Liver (tissue), 9 donors: ENCODE measurements around the gene AMPD3. TPM values are rescaled to one million over a fixed set of nuclear protein-coding genes. Genes with fewer than 3 reads are reported as not detected.
A peak's percentile ranks its signal among the peaks of the same experiment; 100 is the strongest.

Source experiments
- DNase-seq: peaks from one replicate; pipeline ENCODE4 v3.0.0-alpha.2; 2017; ENCODE audit warnings: low spot score
- H3K27ac ChIP-seq, 2 donors: one replicate each; pipeline ENCODE4 v1.7.0; 2013; ENCODE audit warnings: inconsistent platforms in 2 of 2, low read length in 2 of 2, control low read depth in 1 of 2, low read depth in 1 of 2, mild to moderate bottlenecking in 1 of 2
- H3K27me3 ChIP-seq, 4 donors: one replicate each; pipeline versions ENCODE4 v1.6.1 to v1.7.0; 2013; ENCODE audit warnings: low read length in 3 of 4, inconsistent platforms in 1 of 4, mild to moderate bottlenecking in 1 of 4, moderate library complexity in 1 of 4; ENCODE audit not compliant: control insufficient read depth in 4 of 4, insufficient read depth in 4 of 4
- H3K36me3 ChIP-seq, 4 donors: one replicate each; pipeline versions ENCODE4 v1.6.1 to v1.7.0; 2013; ENCODE audit warnings: low read length in 3 of 4, mild to moderate bottlenecking in 3 of 4, low read depth in 1 of 4, moderate library complexity in 1 of 4; ENCODE audit not compliant: control insufficient read depth in 4 of 4, insufficient read depth in 3 of 4
- H3K4me1 ChIP-seq, 4 donors: one replicate each; pipeline versions ENCODE4 v1.6.1 to v1.7.0; 2013; ENCODE audit warnings: low read length in 3 of 4, mild to moderate bottlenecking in 3 of 4, moderate library complexity in 1 of 4; ENCODE audit not compliant: control insufficient read depth in 4 of 4, insufficient read depth in 4 of 4
- H3K4me3 ChIP-seq, 3 donors: one replicate each; pipeline versions ENCODE4 v1.6.1 to v1.7.0; 2013; ENCODE audit warnings: low read length in 3 of 3, control low read depth in 1 of 3, low read depth in 1 of 3, mild to moderate bottlenecking in 1 of 3
- H3K9ac ChIP-seq, 2 donors: one replicate each; pipeline ENCODE4 v1.7.0; 2013; ENCODE audit warnings: low read length in 2 of 2, mild to moderate bottlenecking in 2 of 2, moderate library complexity in 2 of 2, control low read depth in 1 of 2, low read depth in 1 of 2
- H3K9me3 ChIP-seq, 4 donors: one replicate each; pipeline versions ENCODE4 v1.6.1 to v1.7.0; 2013; ENCODE audit warnings: low read length in 3 of 4; ENCODE audit not compliant: control insufficient read depth in 4 of 4
- EGR1 ChIP-seq, 2 donors: IDR thresholded peaks; 2 replicates each; pipeline ENCODE4 v1.6.1; 2016 to 2018; ENCODE audit warnings: antibody characterized with exemption in 2 of 2, low read depth in 2 of 2
- FOXA1 ChIP-seq: IDR thresholded peaks from 2 replicates; pipeline ENCODE4 v1.6.1; 2016; ENCODE audit warnings: antibody characterized with exemption
- FOXA2 ChIP-seq: IDR thresholded peaks from 2 replicates; pipeline ENCODE4 v1.6.1; 2016; ENCODE audit warnings: antibody characterized with exemption
- GABPA ChIP-seq, 2 donors: IDR thresholded peaks in 1 of 2; conservative IDR thresholded peaks in 1 of 2; 2 replicates each; pipeline ENCODE4 v1.6.1; 2016; ENCODE audit warnings: antibody characterized with exemption in 2 of 2, mild to moderate bottlenecking in 1 of 2, moderate library complexity in 1 of 2
- HNF4A ChIP-seq, 2 donors: conservative IDR thresholded peaks; 2 replicates each; pipeline ENCODE4 v1.6.1; 2016; ENCODE audit warnings: antibody characterized with exemption in 2 of 2, mild to moderate bottlenecking in 2 of 2
- HNF4G ChIP-seq: IDR thresholded peaks from 2 replicates; pipeline ENCODE4 v1.6.1; 2016; ENCODE audit warnings: antibody characterized with exemption
- JUND ChIP-seq, 2 donors: IDR thresholded peaks; 2 replicates each; pipeline ENCODE4 v1.6.1; 2016; ENCODE audit warnings: antibody characterized with exemption in 2 of 2
- NR2F2 ChIP-seq: IDR thresholded peaks from 2 replicates; pipeline ENCODE4 v1.6.1; 2016; ENCODE audit warnings: antibody characterized with exemption
- RAD21 ChIP-seq, 2 donors: IDR thresholded peaks; 2 replicates each; pipeline ENCODE4 v1.6.1; 2016; ENCODE audit warnings: antibody characterized with exemption in 2 of 2, mild to moderate bottlenecking in 2 of 2
- RXRA ChIP-seq, 2 donors: IDR thresholded peaks; 2 replicates each; pipeline ENCODE4 v1.6.1; 2017 to 2018; ENCODE audit warnings: antibody characterized with exemption in 2 of 2, mild to moderate bottlenecking in 1 of 2
- SP1 ChIP-seq: IDR thresholded peaks from 2 replicates; pipeline ENCODE4 v1.6.1; 2018; ENCODE audit warnings: antibody characterized with exemption, mild to moderate bottlenecking
- TAF1 ChIP-seq: conservative IDR thresholded peaks from 2 replicates; pipeline ENCODE4 v1.6.1; 2016; ENCODE audit warnings: antibody characterized with exemption, mild to moderate bottlenecking
- YY1 ChIP-seq: IDR thresholded peaks from 2 replicates; pipeline ENCODE4 v1.6.1; 2016; ENCODE audit warnings: antibody characterized with exemption, mild to moderate bottlenecking
- WGBS: extraction: QIAGEN DNeasy Blood & Tissue Kit; methylation state at CpG from one replicate; pipeline ENCODE4 v1.1.7; 2013; 5-methylcytosine and 5-hydroxymethylcytosine counted together
- polyA plus RNA-seq, 2 donors: library from polyadenylated mRNA; stranded (reverse) in 1 of 2; unstranded in 1 of 2; fragments of 200-250 nt in 1 of 2; fragments of >200 nt in 1 of 2; fragmentation: Nextera tagmentation in 1 of 2; extraction: Ambion mirVana in 1 of 2; gene quantifications; one replicate each; pipeline versions ENCODE4 v1.2.1 to v1.2.3, GENCODE V29; 2013 to 2015
- total RNA-seq, 2 donors: library from RNA; depleted of rRNA; stranded (reverse); fragments of >200 nt; gene quantifications; one replicate each; pipeline ENCODE4 v1.2.3, GENCODE V29; 2014
- TF ChIP-seq, protein P1 (sequence below): IDR thresholded peaks from 2 replicates; pipeline ENCODE4 v1.6.1; 2016; ENCODE audit warnings: antibody characterized with exemption
- TF ChIP-seq, protein P2 (sequence below): IDR thresholded peaks from 2 replicates; pipeline ENCODE4 v1.6.1; 2016; ENCODE audit warnings: antibody characterized with exemption, mild to moderate bottlenecking
- TF ChIP-seq, protein P3 (sequence below): IDR thresholded peaks from 2 replicates; pipeline ENCODE4 v1.6.1; 2016; ENCODE audit warnings: antibody characterized with exemption
- TF ChIP-seq, protein P4 (sequence below): IDR thresholded peaks from 2 replicates; pipeline ENCODE4 v1.6.1; 2016; ENCODE audit warnings: antibody characterized with exemption
- TF ChIP-seq, protein P5 (sequence below): fragments of 150-350 bp; IDR thresholded peaks from 2 replicates; pipeline ENCODE4 v1.5.1; 2017; ENCODE audit warnings: improper control_type of control experiment, low read depth, low read length; ENCODE audit not compliant: missing input control
- donor health status: healthy.
- donor health status: healthy.
- donor health status: healthy.
- donor health status: healthy.
- donor health status: healthy.

Gene AMPD3
- total and polyA plus RNA-seq, 4 donors, result 0.40 to 7.4 (median 1.1) TPM

DNA sequence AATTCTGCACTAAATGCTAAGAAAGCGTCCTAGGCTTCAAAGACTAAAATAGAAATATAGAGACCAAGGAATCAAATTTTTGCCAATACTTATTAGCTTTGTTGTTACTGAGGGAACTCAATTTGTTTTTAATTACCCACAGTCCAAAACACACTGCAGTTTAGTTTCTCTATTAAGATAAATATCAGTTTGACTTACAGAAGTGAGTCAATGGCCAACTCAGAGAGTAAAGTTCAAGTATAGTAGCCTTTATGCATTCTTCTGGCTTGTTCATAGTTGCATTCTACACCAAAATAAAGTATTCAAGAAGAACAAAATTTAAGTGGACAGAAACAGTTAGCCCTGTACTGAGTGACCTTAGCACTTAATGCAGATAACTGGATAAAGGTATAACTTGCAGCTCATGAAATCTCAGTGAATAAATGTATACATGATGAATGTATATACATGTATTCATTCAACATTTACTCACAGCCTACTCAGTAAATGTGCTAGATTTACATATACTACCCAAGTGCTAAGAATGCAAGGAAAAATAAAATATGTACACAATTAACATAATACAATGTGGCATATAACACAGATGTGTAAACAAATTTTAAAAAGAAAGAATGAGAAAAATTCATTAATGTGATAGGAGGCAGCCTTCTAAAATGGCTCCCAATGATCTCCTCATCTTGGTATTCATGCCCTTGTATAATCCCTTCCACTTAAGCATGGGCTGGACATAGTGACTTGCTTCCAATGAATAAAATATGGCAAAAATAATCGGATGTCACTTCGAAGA, 95.6 kb downstream of the AMPD3 start:
- no peak for TF ChIP-seq HNF4G
- peak in 1 of 2 donors; percentile 20 for TF ChIP-seq HNF4A (conservative IDR thresholded peaks at IDR 0.05)
- no peak for TF ChIP-seq FOXA1
- no peak for TF ChIP-seq RXRA (IDR thresholded peaks at IDR 0.05)
- 94% methylated on average over 3 of the region's 3 CpGs for WGBS
- Histone ChIP-seq H3K9ac (no peak overlapping the region), H3K27me3 (no peaks in the 10 kb centered on the region), H3K4me1 (no peaks in the 10 kb centered on the region), H3K36me3 (no peaks in the 10 kb centered on the region), H3K27ac (no peak overlapping the region), H3K4me3 (no peak overlapping the region), H3K9me3 (peaks cover 0 to 4% (median 0%) of the 10 kb centered on the region in 4 donors)
- DNase-seq, result no peak

DNA sequence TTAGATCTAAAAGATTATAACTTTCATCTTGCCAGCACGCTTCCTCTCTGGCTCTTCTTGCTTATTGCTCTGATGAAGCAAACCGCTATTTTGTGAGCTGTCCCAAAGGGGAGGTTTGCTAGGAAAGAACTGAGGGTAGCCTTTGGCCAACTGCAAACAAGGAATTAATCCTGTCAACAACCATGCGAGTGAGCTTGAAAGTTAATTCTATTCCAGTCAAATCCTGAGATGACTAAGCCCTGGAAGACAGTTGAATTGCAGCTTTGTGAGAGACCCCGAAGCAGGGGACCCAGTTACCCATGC, 96.2 kb downstream of the AMPD3 start:
- Histone ChIP-seq H3K27ac (no peak overlapping the region), H3K9ac (no peak overlapping the region), H3K9me3 (peaks cover 0 to 4% (median 0%) of the 10 kb centered on the region in 4 donors), H3K4me1 (no peaks in the 10 kb centered on the region), H3K27me3 (no peaks in the 10 kb centered on the region), H3K36me3 (no peaks in the 10 kb centered on the region), H3K4me3 (no peak overlapping the region)
- no peak for TF ChIP-seq SP1
- no peak for TF ChIP-seq NR2F2
- no peak for TF ChIP-seq FOXA2
- TF ChIP-seq HNF4G, result no peak
- TF ChIP-seq, protein P1, sequence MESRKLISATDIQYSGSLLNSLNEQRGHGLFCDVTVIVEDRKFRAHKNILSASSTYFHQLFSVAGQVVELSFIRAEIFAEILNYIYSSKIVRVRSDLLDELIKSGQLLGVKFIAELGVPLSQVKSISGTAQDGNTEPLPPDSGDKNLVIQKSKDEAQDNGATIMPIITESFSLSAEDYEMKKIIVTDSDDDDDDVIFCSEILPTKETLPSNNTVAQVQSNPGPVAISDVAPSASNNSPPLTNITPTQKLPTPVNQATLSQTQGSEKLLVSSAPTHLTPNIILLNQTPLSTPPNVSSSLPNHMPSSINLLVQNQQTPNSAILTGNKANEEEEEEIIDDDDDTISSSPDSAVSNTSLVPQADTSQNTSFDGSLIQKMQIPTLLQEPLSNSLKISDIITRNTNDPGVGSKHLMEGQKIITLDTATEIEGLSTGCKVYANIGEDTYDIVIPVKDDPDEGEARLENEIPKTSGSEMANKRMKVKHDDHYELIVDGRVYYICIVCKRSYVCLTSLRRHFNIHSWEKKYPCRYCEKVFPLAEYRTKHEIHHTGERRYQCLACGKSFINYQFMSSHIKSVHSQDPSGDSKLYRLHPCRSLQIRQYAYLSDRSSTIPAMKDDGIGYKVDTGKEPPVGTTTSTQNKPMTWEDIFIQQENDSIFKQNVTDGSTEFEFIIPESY, result no peak
- no peak for TF ChIP-seq TAF1
- TF ChIP-seq JUND (IDR thresholded peaks at IDR 0.05), result no peak
- no peak for TF ChIP-seq HNF4A (conservative IDR thresholded peaks at IDR 0.05)
- no peak for TF ChIP-seq RAD21 (IDR thresholded peaks at IDR 0.05)
- no peak for TF ChIP-seq EGR1 (IDR thresholded peaks at IDR 0.05; ENCODE audit: low read depth in 2 of 2)
- TF ChIP-seq, protein P2, sequence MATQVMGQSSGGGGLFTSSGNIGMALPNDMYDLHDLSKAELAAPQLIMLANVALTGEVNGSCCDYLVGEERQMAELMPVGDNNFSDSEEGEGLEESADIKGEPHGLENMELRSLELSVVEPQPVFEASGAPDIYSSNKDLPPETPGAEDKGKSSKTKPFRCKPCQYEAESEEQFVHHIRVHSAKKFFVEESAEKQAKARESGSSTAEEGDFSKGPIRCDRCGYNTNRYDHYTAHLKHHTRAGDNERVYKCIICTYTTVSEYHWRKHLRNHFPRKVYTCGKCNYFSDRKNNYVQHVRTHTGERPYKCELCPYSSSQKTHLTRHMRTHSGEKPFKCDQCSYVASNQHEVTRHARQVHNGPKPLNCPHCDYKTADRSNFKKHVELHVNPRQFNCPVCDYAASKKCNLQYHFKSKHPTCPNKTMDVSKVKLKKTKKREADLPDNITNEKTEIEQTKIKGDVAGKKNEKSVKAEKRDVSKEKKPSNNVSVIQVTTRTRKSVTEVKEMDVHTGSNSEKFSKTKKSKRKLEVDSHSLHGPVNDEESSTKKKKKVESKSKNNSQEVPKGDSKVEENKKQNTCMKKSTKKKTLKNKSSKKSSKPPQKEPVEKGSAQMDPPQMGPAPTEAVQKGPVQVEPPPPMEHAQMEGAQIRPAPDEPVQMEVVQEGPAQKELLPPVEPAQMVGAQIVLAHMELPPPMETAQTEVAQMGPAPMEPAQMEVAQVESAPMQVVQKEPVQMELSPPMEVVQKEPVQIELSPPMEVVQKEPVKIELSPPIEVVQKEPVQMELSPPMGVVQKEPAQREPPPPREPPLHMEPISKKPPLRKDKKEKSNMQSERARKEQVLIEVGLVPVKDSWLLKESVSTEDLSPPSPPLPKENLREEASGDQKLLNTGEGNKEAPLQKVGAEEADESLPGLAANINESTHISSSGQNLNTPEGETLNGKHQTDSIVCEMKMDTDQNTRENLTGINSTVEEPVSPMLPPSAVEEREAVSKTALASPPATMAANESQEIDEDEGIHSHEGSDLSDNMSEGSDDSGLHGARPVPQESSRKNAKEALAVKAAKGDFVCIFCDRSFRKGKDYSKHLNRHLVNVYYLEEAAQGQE, result no peak
- no peak for TF ChIP-seq RXRA (IDR thresholded peaks at IDR 0.05)
- no peak for TF ChIP-seq GABPA (IDR thresholded peaks at IDR 0.05 in 1 of 2, conservative IDR thresholded peaks at IDR 0.05 in 1 of 2)
- TF ChIP-seq, protein P3, sequence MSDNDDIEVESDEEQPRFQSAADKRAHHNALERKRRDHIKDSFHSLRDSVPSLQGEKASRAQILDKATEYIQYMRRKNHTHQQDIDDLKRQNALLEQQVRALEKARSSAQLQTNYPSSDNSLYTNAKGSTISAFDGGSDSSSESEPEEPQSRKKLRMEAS, result no peak
- TF ChIP-seq, protein P4, sequence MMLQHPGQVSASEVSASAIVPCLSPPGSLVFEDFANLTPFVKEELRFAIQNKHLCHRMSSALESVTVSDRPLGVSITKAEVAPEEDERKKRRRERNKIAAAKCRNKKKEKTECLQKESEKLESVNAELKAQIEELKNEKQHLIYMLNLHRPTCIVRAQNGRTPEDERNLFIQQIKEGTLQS, result no peak
- TF ChIP-seq FOXA1, result no peak
- no peak for TF ChIP-seq YY1
- TF ChIP-seq, protein P5, sequence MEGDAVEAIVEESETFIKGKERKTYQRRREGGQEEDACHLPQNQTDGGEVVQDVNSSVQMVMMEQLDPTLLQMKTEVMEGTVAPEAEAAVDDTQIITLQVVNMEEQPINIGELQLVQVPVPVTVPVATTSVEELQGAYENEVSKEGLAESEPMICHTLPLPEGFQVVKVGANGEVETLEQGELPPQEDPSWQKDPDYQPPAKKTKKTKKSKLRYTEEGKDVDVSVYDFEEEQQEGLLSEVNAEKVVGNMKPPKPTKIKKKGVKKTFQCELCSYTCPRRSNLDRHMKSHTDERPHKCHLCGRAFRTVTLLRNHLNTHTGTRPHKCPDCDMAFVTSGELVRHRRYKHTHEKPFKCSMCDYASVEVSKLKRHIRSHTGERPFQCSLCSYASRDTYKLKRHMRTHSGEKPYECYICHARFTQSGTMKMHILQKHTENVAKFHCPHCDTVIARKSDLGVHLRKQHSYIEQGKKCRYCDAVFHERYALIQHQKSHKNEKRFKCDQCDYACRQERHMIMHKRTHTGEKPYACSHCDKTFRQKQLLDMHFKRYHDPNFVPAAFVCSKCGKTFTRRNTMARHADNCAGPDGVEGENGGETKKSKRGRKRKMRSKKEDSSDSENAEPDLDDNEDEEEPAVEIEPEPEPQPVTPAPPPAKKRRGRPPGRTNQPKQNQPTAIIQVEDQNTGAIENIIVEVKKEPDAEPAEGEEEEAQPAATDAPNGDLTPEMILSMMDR, result no peak
- DNase-seq, result no peak
- 75% methylated on average over 4 of the region's 4 CpGs for WGBS
